ENCODE measurements around the gene BTBD19. TPM values are rescaled to one million over a fixed set of nuclear protein-coding genes. Genes with fewer than 3 reads are reported as not detected.

BTBD19 gene
- total and polyA plus RNA-seq, 9 of the 15 experiments (the other 6 are each of a cell fraction or from before 2014, with no cell fraction given), result 0.22 to 2.0 (median 0.95) TPM

- TF ChIP-seq CBFA2T2 (conservative IDR thresholded peaks at IDR 0.05), result no peak; the same call in 1 of the 2 replicates
- TF ChIP-seq SUPT5H (IDR thresholded peaks at IDR 0.05), result peak; percentile 21; the same call in 1 of the 2 replicates
- TF ChIP-seq WHSC1 (IDR thresholded peaks at IDR 0.05; ENCODE audit: low read length), result peak; percentile 24
- no peak for TF ChIP-seq ZNF408 (CRISPR knock-in tag; IDR thresholded peaks at IDR 0.05; ENCODE audit: low read depth)
- peak; percentile 69; the same call in 1 of the 2 replicates for TF ChIP-seq TFAP4 (CRISPR knock-in tag; IDR thresholded peaks at IDR 0.05; ENCODE audit: borderline replicate concordance)
- TF ChIP-seq HDAC1 (IDR thresholded peaks at IDR 0.05), result peak in 1 of 2 experiments; percentile 11; a peak in 1 of 4 replicates
- TF ChIP-seq TAF9B (IDR thresholded peaks at IDR 0.05; ENCODE audit: partially characterized antibody), result peak; percentile 39
- 0 out of 2 replicates have a peak, but pooled peaks have one; percentile 14 for TF ChIP-seq ZHX1 (conservative IDR thresholded peaks at IDR 0.05; ENCODE audit: low read length)
- TF ChIP-seq DACH1 (IDR thresholded peaks at IDR 0.05; ENCODE audit: partially characterized antibody), result peak; percentile 54
- peak; percentile 47; the same call in 1 of the 2 replicates for TF ChIP-seq MAFF (IDR thresholded peaks at IDR 0.05; ENCODE audit: low read length)
- TF ChIP-seq ARID4B (CRISPR knock-in tag; IDR thresholded peaks at IDR 0.05), result 0 out of 2 replicates have a peak, but pooled peaks have one; percentile 15
- TF ChIP-seq PTRF (tag; IDR thresholded peaks at IDR 0.05), result no peak
- TF ChIP-seq CHD1 (IDR thresholded peaks at IDR 0.05; ENCODE audit: low read length), result peak; percentile 17
Measured at GRCh38 chr1:44808938-44809917, 905 bp downstream of the BTBD19 start (continued).

All from K562 (cell line).